ENCODE data around the gene GPLD1.
A peak's percentile ranks its signal among the peaks of the same experiment; 100 is the strongest.

GPLD1 gene

DNA sequence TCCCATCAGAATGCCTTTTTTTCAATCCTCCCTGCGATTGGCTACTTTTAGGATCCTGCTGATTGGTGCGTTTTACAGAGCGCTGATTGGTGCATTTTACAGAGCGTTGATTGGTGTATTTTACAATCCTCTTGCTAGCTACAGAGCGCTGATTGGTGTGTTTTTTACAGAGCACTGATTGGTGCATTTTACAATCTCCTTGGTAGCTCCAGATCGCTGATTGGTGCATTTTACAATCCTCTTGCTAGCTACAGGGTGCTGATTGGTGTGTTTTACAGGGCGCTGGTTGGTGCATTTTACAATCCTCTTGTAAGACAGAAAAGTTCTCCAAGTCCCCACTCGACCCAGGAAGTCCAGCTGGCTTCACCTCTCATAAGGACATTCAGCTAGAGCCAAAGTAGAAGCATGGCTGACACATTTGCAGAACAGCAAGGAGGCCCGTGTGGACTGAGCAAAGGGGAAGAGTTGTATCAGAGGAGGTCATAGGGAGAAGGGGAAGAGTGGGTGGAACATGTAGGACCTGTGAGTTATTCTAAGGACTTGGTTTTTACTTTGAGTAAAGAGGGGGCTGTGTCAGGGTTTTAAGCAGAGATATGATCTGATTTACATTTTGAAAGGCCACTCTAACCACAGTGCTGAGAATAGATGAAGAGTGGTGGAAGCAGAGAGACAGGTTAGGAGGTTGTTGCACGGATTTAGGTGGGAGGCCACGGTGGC lies 8.0 kb upstream of the GPLD1 start:
- DNase-seq = no peak

DNA sequence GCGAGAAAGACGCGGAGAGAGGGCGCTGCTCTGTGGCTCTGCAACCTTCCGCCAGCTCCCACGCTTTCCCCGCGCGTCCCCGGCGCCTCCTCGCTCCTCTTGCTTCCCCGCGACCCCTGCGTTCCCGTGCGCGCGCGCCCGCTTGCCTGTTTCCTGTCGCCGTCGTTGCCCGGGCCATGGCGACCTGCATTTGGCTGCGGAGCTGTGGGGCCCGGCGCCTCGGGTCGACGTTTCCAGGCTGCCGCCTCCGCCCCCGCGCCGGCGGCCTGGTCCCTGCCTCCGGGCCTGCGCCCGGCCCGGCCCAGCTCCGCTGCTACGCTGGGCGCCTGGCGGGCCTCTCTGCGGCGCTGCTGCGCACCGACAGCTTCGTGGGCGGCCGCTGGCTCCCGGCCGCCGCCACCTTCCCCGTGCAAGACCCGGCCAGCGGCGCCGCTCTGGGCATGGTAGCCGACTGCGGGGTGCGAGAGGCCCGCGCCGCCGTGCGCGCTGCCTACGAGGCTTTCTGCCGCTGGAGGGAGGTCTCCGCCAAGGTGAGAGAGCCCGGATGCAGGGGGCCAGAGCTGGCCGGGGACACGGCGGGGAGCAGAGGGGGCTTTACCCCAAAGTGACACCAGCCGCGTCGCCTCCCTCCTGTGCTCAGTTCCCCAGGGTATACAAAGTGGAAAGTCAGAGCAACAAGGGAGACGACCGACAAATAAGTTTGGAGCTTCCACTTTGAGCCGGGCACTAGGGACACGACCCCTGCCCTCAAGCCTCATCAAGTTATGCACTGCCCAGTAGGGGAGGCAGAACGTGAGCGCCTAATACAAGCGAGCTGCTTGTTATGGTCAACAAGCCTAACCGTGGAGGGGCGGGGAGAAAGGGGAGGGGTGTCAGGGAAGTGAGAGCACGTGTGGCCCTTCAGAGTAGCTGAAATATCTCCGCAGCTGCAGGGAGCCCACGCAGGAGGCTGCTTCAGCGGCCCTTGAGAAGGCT lies 5.7 kb upstream of the GPLD1 start, which contains the start of gene ALDH5A1:
Gene ALDH5A1, plus strand, starts transcription at position 149 of the 975 bp plus-strand sequence. Its CDS starts 28 bp downstream, at position 177.
- DNase-seq = peak; percentile 30

DNA sequence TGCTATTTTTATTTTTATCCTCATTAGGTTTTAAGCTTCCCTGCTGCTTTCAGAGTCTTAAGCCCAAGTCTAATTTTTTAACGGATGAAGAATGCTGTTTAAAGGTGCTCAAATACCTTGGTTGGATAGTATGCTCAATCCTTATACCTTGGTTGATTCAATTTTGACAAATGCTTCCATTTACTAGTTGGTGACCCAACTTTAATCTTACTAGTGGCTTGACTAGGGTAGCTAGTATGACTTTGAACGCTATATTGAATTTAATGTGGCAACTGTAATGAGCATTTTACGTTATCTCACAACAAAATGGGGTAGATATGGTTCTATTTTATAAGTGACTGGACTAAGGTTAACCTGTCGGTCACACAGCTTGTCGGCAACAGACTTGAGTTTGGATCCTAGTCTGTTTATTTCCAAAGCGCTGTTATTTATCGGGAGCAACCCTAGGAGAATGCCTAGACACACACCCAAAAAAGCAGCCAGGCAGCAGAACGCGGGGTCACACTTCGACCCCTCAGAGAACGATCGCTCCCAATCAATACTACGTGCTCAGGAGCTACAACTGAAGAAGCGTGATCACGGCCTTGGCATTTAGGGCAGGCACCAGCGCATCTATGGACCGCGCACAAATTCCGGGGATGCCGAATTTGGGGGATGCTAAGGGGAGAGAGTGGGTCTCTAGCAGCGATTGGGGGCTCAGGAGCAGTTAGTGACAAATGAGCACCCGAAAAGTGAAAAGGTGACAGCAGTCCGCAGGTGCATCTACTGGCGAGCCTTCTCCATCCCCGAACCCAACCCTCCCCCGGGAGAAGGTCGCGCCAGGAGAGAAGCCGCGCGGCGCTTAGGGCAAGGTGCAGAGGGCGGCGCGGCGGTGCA lies 4.8 kb upstream of the GPLD1 start:
- DNase-seq = no peak

DNA sequence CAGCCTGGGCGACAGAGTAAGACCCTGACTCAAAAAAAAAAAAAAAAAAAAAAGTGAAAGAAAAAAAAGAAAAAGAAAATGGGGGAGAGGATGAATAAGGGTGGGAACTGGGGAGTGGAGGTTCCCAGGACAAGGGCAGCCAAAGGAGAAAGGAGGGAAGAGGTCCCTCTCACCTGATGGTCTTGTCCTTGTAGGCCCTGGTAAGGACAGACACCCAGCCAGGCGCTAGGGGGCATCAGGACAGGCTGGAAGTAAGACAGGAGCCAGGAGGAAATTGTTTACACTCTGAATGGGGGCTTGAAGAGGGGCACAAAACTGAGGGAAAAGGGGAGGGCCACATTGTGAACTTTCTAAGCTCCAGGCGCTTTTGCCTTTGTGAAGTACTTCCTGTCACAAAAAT lies 3.1 kb upstream of the GPLD1 start:
- no peak for DNase-seq

DNA sequence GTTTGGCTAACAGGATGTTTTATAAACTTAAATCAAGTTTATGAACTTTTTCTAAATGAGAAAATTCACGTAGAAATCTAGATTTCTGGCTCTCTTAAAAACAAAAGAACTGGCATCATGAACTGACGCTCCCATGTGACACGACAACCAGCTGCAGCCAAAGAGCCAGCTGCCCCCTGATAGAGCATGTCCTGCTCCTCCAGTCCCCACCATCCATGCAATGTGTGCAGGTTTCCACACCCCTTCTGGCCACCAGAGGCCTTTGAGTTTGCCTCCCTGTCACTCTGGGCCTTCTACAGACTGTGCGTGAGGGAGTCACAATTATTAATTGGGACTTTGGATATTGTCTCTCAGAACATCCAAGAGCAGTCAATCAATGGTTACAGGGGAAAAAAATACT lies 1.6 kb upstream of the GPLD1 start:
- DNase-seq = no peak

DNA sequence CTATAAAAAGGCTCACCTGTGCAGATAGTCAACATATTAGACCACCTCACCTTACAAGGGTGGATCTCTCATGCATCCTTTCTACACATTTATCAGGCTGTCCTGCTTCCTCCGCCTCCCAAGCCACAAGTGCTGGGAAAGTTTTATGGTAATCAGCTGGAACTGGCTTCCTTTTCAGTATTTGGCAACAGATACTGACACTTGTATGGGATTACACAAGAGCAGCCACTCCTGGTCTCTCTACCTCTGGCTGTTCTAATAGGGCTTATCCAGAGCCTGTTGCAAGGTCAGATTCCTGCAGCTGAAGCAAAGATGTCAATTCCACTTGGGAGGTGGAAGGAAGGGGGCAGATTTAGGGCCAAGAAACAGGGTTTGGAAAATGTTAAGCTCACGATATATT lies 503 bp upstream of the GPLD1 start:
- DNase-seq = peak; percentile 42

DNA sequence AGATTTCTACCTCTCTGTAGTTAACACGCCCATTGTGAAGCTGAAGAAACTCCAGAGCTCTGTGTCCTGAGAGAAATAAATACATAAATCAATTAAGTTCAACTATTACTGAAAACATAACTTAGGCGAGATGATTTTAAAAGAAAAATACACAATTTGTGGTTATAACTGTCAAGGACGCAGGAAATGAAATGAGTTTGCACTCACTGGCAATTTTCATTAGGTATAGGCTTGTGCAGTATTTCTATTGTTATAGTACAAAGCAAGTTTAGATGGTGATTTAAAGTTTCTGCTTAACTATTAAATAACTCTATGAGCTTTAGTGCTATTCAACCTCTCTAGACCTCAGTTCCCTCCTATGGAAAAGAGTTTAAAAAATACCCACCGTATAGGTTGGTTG lies 3.3 kb downstream of the GPLD1 start:
- DNase-seq = no peak

DNA sequence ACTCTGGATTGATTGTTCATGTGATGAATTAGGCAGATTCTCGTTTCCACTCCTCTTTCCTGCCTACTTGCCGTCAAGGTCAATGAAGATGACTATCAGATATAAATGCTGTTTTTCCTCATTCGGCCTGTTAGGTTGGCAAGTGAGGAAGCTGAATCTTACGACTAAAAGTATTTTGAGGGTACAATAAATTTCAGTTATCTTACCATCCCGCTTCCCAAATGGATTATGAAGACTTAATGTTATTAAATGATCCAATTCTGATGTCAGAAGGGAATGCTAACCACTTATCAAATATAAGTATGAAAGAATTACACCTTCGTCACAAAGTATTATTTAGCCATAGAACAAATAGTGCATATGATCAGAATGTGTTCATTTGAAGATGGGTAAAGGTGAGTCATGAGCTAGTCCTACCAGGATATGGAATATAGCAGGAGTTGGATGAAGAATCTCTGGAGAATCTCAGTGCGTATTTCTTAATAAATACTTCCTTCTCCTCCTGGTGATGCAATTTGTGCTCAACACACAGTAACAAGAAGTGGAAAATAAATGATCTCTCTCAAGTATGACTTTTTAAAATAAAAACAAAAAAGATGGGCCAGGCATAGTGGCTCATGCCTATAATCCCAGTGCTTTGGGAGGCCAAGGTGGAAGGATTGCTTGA lies 4.6 kb downstream of the GPLD1 start:
- no peak for DNase-seq

DNA sequence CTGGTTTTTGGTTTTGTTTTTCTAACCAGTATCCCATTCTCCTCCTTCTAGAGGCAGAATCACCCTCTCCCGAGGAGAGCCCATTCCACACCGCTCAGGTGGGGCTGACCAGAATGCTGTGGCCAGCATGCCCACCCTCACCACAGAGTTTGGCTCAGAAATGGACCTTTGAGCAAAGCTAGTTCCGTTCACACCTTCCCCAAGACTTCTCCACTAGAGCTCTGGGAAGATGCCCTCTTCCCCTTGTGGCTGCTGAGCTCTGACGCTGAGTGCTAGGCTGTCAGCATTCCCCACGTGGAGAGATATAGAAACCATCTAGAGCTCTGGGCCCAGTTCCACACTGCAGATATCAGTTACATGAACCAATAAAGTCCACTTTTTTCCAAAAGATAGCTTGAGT lies 7.9 kb downstream of the GPLD1 start:
- no peak for DNase-seq

DNA sequence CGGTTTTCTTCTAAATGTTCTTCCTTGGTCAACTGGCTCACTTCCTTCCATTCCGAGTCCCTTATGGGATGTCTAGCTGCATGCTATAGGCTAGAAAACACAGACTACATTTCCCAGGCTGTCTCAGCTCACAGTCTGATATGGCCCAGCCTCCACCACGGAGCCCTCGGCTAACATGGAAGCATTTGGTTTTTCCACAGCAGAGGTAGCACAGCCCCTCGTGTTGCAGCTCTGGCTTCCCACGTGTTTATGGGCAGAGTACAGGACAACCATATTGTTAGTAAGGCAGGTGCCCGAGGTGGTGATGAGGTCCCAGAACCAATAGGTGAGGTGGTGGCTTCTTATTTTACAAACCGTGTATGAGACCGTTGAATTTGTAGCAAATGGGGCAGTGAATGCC lies 8.7 kb downstream of the GPLD1 start:
- no peak for DNase-seq

DNA sequence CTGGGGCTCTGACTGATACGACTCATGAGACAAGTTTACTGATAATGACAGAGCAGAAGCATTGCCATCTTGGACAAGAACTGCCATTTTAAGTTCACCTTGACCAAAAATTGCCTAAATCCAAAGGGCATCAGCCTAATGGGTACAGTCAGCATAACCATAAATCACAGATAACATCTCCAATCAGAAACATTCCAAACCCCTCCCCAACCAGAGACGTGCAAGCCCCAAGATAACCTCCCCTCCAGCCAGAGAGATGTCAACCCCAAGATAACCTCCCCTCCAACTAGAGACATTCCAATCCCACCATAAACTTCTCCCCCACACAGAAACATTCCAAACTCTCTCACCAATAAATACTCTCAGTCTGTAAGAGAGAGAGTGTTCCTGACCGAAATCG lies 10.5 kb downstream of the GPLD1 start:
- no peak for DNase-seq

DNA sequence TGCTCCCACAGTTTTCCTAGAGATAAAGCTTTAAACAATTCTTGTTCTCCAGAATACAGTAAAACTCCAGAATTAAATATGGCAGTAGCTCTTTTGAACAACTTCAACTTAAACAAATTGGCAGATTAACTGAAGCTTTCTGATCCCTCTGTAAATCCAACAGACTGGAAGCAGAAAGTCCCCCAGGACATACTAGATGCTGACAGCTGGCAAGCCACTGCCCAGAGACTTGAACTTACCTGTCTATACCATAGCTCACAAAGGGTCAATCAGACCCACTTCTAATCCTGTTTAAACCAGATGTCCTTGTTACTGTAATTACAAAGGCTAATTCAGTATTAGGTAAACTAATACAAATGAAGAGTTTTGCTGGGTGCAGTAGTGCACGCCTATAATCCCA lies 12.3 kb downstream of the GPLD1 start:
- DNase-seq = peak; percentile 24

DNA sequence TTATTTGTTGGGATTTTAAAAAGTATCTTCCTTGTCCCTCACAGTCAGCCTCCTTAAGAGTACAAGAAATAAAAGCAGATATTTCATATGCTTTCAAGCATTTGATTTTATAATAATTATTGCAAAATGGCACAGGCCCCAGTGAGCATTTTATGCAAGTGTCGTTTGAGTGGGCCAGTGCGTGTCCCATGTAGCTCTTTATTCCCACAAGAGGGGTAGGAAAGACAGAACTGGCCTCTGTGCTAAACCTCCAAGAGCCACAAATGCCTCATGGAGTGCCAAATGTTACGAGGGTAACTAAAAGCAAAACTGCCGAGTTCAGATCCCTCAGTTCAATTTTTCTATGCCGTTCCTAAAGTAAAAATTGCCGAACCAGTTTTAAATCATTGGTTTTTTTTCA lies 12.7 kb downstream of the GPLD1 start:
- no peak for DNase-seq

DNA sequence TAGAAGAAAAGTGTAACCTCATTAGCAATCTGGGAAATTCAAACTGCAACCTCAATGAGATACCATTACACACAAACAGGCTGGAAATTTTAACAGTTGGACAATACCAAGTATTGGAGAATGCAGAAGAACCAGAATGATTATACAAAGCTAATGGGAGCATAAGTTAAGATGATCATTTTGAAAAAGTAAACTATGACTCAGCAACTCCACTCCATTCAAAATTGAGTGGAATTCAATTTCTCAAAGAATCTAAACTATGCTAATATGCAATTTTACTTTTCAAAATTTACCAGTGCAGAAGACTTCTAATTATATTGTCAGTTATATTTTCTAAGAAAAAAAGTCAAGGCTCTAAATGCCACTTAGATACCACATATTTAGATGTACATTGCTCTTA lies 17.2 kb downstream of the GPLD1 start:
- no peak for DNase-seq

DNA sequence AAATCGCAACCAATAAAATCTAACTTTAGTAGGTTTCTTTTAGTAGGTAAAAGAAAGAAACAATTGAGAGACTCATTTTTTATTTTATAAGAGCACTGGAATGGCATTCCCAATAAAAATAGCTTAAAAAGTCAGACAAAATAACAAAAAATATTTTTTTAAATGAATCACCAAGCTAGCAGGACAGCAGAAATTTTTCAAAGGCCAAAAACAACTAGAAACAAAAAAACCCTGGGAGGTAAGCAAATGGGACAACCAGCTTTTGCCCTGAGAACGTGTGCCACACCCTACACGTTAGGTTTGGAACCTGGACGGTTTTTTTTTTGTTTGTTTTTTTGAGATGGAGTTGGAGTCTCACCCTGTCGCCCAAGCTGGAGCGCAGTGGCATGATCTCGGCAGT lies 19.6 kb downstream of the GPLD1 start:
- no peak for DNase-seq

DNA sequence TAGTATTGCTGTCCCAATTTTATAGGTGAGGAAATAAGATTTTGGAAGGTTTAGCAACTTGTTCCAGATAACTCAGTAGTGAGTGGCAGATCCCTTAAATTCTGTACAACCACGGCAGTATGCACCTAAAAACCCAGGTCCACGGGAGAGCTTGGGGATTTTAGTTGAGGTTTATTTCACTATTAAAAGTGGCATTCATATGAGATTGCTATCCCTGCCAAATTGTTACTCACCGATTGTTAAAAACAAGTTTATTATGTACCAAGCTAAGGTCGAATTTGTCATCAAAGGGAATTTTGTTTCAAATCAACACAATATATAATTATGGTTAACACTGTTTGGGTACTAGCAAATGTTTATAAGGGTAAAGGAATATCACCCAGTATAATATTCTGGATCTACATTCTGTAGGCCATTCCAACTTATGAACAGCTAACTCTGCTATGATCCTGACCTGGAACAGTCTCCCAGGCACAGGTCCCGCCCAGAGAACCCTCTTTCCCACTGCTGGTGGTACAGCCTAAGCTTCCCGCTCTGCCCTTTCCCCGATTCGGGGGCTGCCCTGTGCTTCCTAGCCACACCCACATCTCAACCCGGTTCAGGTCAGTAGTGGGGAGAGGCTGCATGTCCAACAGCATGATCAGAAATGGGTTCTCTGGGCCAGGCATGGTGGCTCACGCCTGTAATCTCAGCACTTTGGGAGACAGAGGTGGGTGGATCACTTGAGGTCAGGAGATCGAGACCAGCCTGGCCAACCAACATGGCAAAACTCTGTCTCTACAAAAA lies 24.9 kb downstream of the GPLD1 start:
- no peak for DNase-seq

DNA sequence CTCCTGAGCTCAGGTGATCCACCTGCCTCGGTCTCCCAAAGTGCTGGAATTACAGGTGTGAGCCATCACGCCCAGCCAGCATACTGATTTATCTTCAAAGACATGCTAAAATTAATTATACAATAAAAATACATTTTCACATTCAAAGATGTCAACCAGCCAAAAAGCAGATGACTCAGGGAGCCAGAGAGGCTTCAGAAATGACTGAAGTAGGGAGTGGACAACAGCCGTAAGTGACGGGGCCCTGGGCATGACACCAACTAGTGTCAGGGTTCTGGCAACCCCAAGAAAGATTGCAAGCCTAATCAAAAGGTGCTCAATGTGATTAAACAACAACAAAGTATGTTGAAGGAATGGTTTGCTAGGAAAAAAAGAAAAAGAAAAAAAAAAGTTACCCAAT lies 28.4 kb downstream of the GPLD1 start:
- DNase-seq = no peak

DNA sequence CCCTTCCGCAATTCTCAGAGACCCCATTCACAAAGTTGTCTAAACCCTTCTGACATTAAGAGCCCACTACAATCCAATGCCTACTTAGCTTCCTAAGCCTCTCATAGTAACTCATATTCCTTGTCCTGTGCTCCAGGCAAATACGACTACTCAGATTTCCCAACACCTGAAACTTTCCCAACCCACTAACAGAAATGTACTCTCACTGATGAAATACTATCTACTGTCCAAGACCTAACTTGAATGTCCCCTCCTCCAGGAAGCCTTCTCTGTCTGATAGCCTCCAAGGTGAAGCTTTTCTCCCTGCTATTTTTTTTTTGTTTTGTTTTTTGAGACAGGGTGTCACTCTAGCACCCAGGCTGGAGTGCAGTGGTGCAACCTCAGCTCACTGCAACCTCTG lies 30.4 kb downstream of the GPLD1 start:
- no peak for DNase-seq

DNA sequence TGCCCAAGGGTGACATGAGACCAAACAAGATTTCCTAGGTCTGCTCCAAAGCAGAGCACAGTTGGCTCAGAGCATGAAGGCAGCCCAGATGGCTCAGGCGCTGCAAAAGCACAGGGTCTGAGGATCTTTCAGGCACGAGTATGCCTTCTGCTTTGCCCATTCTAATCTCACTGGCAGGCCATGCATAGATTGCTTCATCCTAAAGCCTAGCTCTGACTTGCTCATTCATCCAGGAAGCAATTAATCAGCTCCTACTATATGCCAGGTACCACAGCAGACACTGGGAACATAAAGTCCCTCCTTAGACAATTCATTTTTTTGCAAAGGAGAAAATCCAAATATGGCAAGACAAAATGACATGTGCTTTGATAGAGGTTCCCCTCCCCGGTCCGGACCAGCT lies 31.2 kb downstream of the GPLD1 start:
- no peak for DNase-seq

DNA sequence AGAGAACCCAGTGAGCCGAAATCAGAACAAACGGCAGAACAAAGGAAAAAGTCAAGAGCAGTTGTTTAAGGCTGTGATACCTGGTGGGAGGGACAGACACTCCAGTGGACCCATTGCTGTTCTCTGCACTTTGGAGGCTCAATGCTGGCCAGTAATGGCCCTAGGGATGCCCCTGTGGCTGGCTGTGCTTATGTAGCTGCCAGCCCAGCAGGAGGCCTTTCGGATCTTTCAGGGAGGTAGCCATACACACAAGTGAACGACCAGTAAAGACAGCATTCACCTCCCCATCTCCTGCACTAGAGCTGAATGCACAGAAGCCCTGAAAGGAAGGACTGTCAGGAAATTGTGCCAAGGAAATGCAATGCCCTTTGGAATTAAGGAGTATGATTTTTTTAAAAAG lies 34.3 kb downstream of the GPLD1 start:
- DNase-seq = no peak

DNA sequence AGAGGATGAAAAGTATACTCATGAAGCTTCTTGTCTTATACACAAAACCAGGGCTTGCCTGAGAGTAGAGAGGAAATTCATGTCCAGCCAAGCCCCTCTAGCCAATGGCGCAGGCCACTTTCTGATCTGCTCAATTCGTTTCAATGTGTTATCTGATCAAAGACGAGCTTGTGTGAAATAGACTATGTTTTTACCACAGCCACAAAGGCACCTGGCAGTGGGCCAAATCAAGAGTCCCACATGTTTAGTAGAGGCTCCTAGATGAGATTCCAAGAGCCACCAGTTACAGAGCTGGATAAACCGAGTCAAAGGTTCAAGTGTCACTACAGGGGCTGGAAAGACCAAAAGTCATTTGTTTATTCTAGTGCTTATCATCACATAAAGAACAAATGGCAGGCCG lies 34.9 kb downstream of the GPLD1 start:
- DNase-seq = no peak

DNA sequence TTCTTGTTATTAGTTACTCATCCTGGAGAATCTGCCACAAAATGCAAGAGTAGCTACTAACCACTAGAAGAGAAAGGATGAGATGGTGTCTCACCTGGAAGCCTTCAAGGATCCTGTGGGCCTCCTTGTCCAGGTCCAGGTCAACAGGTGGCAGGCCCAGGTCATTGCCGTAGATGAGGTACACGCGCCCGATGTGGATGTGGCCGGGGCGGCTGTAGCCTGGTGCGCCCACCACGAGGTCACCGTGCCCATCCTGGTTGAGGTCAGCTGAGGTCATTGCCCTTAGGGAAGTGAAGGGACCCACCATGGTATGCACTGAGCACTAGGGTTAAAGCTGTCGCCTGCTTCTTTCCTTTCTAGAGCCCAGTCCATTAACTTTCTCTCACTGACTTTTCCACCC lies 35.5 kb downstream of the GPLD1 start:
- DNase-seq = no peak

All from NCI-H524 treated with DMSO at 0.1 percent for 48 hours (cell line).